ENCODE results near the gene AGAP2. TPM values are rescaled to one million over a fixed set of nuclear protein-coding genes. Genes with fewer than 3 reads are reported as not detected.

Gene AGAP2
- total RNA-seq, 2 donors from 2014 or later: 0.75 to 4.8 TPM

DNA sequence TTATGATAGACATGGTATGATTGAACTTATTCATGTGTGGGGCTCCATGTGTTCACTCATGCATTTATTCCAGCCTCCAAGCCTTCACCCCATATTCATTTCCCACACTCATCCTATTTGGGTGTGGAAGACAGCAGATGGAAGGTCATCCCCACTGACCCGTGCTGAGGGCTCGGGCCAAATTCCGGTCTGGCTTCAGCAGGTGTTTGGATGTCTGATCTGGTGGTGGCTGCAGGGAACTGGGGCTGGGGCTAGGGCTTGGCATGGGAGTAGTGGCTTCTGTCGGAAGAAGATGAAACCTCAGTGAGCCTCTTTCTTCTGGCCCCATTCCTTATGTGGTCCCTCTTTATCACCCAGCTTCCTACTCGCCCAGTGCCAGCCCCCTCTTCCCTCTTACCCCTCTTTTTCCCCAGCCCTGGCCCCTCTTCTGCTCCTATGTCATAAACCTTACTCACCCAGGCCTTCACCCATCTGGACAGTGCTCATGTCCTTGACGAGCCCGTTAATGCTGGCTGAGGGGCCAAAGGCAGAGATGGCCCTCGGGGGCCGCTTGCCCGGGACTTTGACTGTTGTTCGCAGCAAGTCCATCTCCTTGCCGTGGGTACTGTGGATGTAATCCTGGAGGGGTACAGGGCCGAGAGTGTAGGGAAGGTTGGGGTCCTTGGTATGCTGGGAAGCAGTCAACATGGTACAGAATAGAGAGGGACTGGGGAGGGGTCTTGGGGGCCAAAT is 8.0 kb downstream of the AGAP2 start:
- H3K36me3 ChIP-seq: no peaks in the 10 kb centered on the region
- peaks cover 0 to 29% of the 10 kb centered on the region in 2 donors for H3K4me1 ChIP-seq
- H3K27me3 ChIP-seq: peaks cover 0 to 1% of the 10 kb centered on the region in 2 donors
- H3K9me3 ChIP-seq: no peaks in the 10 kb centered on the region
- no peak overlapping the region for H3K4me3 ChIP-seq
- TF ChIP-seq, protein P1, sequence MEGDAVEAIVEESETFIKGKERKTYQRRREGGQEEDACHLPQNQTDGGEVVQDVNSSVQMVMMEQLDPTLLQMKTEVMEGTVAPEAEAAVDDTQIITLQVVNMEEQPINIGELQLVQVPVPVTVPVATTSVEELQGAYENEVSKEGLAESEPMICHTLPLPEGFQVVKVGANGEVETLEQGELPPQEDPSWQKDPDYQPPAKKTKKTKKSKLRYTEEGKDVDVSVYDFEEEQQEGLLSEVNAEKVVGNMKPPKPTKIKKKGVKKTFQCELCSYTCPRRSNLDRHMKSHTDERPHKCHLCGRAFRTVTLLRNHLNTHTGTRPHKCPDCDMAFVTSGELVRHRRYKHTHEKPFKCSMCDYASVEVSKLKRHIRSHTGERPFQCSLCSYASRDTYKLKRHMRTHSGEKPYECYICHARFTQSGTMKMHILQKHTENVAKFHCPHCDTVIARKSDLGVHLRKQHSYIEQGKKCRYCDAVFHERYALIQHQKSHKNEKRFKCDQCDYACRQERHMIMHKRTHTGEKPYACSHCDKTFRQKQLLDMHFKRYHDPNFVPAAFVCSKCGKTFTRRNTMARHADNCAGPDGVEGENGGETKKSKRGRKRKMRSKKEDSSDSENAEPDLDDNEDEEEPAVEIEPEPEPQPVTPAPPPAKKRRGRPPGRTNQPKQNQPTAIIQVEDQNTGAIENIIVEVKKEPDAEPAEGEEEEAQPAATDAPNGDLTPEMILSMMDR (IDR thresholded peaks at IDR 0.05): no peak
- no peak for DNase-seq (ENCODE audit: low spot score)
- H3K27ac ChIP-seq: no peak overlapping the region

DNA sequence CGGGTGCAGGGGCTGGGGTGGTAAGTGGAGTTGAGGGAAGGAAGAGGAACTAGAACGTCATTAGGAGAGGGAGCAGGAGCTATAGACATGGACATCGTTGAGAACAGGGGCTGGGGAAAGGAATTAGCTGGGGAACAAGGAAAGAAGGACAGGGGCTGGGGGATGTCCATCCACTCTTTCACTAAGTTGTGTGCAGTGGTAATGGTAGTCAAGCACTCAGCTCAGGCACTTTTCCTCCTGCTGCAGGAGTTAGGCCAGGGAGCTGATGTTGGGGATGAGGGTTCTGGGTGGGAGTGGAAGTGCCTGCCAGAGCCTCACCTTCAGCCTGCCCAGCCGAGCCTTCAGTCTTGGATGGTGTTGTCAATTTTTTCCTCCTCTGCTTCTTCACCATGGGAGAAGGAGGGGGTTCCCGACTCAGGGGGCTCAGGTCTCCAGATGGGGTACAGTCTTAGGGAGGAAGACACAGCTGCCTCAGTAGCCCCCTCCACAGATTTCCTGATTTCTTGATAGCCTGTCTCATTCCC is 9.2 kb downstream of the AGAP2 start:
- TF ChIP-seq, protein P1 (IDR thresholded peaks at IDR 0.05): no peak
- Histone ChIP-seq H3K4me1 (peaks cover 0 to 25% of the 10 kb centered on the region in 2 donors), H3K27me3 (no peaks in the 10 kb centered on the region), H3K4me3 (no peak overlapping the region), H3K9me3 (no peaks in the 10 kb centered on the region), H3K36me3 (no peaks in the 10 kb centered on the region), H3K27ac (no peak overlapping the region)
- no peak for DNase-seq (ENCODE audit: low spot score)

DNA sequence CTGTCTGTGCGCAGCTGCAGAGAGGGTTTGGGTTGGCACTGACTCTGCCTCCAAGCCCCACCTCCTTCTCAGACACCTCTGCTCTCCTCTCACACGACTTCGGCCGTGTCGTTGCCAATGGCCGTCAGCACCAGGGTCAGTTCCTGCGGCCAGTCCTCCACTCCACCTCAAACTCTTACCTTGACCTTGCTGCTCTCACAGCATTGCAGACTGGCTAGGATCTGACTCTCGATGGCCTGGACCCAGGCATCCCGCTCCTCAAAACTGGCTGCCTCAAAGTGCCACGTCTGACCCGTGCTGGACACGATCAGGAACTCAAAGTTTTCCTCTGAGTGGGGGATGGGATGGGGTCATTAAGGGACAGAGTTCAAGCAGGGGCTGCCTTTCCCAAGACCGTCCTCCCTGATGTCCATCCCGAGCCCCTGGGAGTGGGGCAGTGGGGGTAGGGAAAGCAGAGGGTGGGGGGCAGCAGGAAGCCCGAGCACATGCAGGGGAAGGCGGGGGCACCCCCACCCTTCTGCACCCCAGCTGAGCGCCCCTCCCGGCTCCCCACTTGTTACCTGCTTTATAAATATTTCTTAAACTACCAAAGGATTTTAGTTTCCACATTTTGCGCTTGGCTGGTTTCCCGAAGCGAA is 10.7 kb downstream of the AGAP2 start:
- peaks cover 0 to 25% of the 10 kb centered on the region in 2 donors for H3K4me1 ChIP-seq
- no peaks in the 10 kb centered on the region for H3K36me3 ChIP-seq
- H3K9me3 ChIP-seq: no peaks in the 10 kb centered on the region
- no peaks in the 10 kb centered on the region for H3K27me3 ChIP-seq
- no peak overlapping the region for H3K4me3 ChIP-seq
- no peak overlapping the region for H3K27ac ChIP-seq
- no peak for DNase-seq (ENCODE audit: low spot score)
- TF ChIP-seq, protein P1 (IDR thresholded peaks at IDR 0.05): no peak

DNA sequence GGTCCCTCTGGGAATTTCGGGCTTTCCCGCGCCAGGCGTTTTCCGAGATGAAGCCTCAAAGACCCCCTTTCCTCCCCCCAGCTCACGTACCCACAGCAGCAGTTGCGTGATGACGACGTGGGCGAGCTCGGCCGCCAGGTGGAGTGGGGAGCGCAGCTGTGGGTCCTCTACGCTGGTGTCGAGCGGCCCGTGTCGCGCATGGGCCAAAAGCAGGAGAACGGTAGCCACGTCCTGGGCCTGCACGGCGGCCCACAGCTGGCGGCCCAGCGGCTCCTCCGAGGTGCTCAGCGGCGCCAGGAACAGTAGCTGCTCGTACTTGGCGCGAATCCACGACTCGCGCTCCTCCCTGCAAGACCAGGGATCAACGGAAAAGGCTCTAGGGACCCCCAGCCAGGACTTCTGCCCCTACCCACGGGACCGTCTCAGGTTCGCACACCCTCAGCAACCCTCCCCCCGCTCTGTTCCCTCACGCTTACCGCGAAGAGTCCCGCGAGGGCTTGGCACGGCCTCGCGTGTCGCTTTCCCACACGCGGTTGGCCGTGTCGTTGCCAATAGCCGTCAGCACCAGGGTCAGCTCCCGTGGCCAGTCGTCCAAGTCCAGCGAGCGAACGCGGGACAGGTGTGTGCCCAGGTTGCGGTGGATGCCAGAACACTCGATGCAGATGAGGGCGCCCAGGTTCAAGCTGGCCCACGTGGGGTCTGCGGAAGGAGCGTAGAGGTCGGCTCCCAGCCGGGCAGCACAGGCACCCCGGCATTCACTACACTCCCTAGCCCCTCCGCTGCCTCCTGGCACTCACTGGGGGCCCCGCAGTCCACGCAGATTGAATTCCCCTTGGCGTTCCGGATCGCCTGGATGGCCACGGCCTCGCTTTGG is 11.4 kb downstream of the AGAP2 start:
- Histone ChIP-seq H3K27ac (peak overlapping the region; percentile 41 to 64), H3K9me3 (no peaks in the 10 kb centered on the region), H3K4me1 (peaks cover 0 to 25% of the 10 kb centered on the region in 2 donors), H3K4me3 (peak overlapping the region; percentile 49 to 63), H3K36me3 (no peaks in the 10 kb centered on the region), H3K27me3 (no peaks in the 10 kb centered on the region)
- TF ChIP-seq, protein P1 (IDR thresholded peaks at IDR 0.05): peak in 1 of 2 donors; percentile 42
- no peak for DNase-seq (ENCODE audit: low spot score)

DNA sequence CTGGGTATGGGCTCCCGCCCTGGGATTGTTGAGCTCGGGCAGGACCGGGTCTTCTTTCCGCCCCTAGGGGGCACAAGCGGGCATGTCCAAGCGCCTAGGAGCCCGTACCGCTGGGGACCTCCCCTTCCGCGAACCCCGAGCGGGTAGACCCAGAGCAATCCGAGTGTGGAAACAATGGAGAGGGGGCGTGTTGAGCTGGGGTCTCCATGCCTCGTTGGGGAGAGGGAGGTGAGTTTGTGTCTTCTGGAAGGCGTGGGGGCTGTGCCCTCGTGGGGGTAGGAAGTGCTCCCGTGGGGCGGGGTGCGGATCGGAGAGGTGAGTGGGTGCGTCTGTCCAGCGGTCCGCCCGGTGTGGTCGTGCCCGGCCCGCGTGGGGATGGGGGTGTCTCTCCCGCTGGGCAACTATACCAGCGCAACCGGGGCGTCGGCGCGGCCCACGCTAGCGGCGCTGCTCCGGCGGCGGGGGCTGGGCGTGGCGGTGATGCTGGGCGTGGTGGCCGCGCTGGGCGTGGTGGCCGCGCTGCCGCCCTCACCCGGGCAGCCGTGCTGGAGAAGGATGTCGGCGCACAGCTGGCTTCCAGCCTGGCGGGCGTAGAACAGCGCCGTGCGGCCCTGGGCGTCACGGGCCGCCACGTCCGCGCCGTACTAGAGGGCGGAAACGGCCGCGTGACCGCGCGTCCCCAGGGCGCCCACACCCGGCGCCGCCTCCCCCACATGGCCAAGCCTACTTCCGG is 12.2 kb downstream of the AGAP2 start:
- Histone ChIP-seq H3K4me3 (peak overlapping the region; percentile 49 to 63), H3K9me3 (no peaks in the 10 kb centered on the region), H3K27me3 (no peaks in the 10 kb centered on the region), H3K4me1 (peaks cover 0 to 25% of the 10 kb centered on the region in 2 donors), H3K36me3 (peaks cover 4% of the 10 kb centered on the region), H3K27ac (peak overlapping the region; percentile 41 to 64)
- peak; percentile 70 for DNase-seq (ENCODE audit: low spot score)
- TF ChIP-seq, protein P1 (IDR thresholded peaks at IDR 0.05): peak; percentile 48 to 73
